ENCODE measurements around the gene SSH2. TPM values are rescaled to one million over a fixed set of nuclear protein-coding genes. Genes with fewer than 3 reads are reported as not detected.

SSH2 gene
- total RNA-seq, 4 donors from 2014 or later = 140 to 241 (median 172) TPM

DNA sequence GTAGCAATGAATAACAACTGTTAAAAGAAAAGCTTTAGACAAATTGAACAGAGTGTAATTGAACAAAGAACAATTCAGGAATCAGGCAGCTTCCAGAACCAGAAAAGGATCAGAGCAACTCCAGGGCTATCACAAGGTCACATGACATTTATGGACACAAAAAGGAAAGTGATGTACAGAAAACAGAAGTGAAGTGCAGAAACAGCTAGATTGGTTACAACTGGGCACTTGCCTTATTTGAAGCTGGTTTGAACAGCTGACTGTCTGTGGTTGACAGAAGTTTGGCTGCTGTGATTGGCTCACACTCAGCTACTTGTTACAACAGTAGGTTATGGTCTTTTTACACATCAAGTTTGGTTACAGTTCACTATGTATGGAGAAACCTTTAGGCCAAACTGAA is 26.2 kb upstream of the SSH2 start:
- intact Hi-C loops (cut with DNase I; ENCODE audit: low total_unique reads) (no loop called here), in situ Hi-C loops (cut with MboI; ENCODE audit: low sequenced_read_pairs in 4 of 4) (no loop called here)
- DNase-seq = no peak
- ATAC-seq = no peak
- TF ChIP-seq, protein P1, sequence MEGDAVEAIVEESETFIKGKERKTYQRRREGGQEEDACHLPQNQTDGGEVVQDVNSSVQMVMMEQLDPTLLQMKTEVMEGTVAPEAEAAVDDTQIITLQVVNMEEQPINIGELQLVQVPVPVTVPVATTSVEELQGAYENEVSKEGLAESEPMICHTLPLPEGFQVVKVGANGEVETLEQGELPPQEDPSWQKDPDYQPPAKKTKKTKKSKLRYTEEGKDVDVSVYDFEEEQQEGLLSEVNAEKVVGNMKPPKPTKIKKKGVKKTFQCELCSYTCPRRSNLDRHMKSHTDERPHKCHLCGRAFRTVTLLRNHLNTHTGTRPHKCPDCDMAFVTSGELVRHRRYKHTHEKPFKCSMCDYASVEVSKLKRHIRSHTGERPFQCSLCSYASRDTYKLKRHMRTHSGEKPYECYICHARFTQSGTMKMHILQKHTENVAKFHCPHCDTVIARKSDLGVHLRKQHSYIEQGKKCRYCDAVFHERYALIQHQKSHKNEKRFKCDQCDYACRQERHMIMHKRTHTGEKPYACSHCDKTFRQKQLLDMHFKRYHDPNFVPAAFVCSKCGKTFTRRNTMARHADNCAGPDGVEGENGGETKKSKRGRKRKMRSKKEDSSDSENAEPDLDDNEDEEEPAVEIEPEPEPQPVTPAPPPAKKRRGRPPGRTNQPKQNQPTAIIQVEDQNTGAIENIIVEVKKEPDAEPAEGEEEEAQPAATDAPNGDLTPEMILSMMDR (IDR thresholded peaks at IDR 0.05 in 4 of 5, conservative IDR thresholded peaks at IDR 0.05 in 1 of 5) = no peak
- no peak for TF ChIP-seq POLR2A (IDR thresholded peaks at IDR 0.05)
- no peaks in the 10 kb centered on the region for H3K4me1 ChIP-seq
- H3K9me3 ChIP-seq = no peaks in the 10 kb centered on the region
- no peaks in the 10 kb centered on the region for H3K27me3 ChIP-seq
- no peaks in the 10 kb centered on the region for H3K36me3 ChIP-seq
- no peak overlapping the region for H3K27ac ChIP-seq
- H3K4me3 ChIP-seq = no peak overlapping the region

DNA sequence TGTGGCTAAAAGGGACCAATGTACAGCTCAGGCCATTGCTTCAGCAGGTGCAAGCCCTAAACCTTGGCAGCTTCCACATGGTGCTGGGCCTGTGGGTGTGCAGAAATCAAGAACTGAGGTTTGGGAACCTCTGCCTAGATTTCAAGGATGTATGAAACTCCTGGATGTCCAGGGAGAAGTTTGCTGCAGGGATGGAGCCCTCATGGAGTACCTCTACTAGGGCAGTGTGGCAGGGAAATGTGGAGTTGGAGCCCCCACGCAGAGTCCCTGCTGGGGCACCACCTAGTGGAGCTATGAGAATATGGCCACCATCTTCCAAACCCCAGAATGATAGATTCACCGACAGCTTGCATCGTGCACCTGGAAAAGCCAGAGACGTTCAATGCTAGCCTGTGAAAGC is 24.4 kb upstream of the SSH2 start:
- H3K27me3 ChIP-seq = no peaks in the 10 kb centered on the region
- no peaks in the 10 kb centered on the region for H3K9me3 ChIP-seq
- in situ Hi-C loops (cut with MboI; ENCODE audit: low sequenced_read_pairs in 4 of 4) = no loop called here

DNA sequence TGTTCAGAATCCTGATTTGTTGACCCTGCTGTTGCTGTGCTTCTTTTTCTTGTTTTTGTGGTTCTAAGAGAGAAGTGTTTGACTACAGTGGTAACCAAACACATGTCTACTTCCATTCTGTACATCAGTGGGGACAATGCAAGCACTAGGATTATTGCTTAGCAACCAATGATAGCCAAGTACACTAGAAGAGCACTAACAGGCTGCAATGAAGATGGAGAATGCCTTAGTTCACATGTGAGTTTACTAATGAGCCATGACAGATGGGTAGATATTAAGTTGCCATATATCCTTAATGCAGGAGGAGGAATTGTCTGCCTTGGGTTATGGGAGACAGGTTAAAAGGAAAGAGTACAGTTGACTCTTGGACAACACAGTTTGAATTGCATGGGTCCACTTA is 19.7 kb upstream of the SSH2 start:
- Histone ChIP-seq H3K4me3 (no peak overlapping the region), H3K27me3 (no peaks in the 10 kb centered on the region), H3K4me1 (no peaks in the 10 kb centered on the region), H3K27ac (no peak overlapping the region), H3K36me3 (no peaks in the 10 kb centered on the region), H3K9me3 (no peaks in the 10 kb centered on the region)
- intact Hi-C loops (cut with DNase I; ENCODE audit: low total_unique reads) = no loop called here
- ATAC-seq = no peak
- TF ChIP-seq, protein P1 (IDR thresholded peaks at IDR 0.05 in 4 of 5, conservative IDR thresholded peaks at IDR 0.05 in 1 of 5) = no peak
- no peak for TF ChIP-seq POLR2A (IDR thresholded peaks at IDR 0.05)
- in situ Hi-C loops (cut with MboI; ENCODE audit: low sequenced_read_pairs in 4 of 4) = loop anchor here (25.0 kb wide), 3 partner anchors 337 to 387 kb away; partner anchors contain the start of genes CORO6 (in 2 of the 4), ABHD15 (in 1 of the 4), ANKRD13B (in 1 of the 4) and GIT1 (in 1 of the 4)
- no peak for DNase-seq

More for the DNA sequence above, 24.4 kb upstream of the SSH2 start:
- Histone ChIP-seq H3K27ac (no peak overlapping the region), H3K36me3 (no peaks in the 10 kb centered on the region), H3K4me1 (no peaks in the 10 kb centered on the region), H3K4me3 (no peak overlapping the region)
- intact Hi-C loops (cut with DNase I; ENCODE audit: low total_unique reads) = no loop called here
- TF ChIP-seq, protein P1 (IDR thresholded peaks at IDR 0.05 in 4 of 5, conservative IDR thresholded peaks at IDR 0.05 in 1 of 5) = no peak
- TF ChIP-seq POLR2A (IDR thresholded peaks at IDR 0.05) = no peak
- ATAC-seq (no peak), DNase-seq (no peak)

DNA sequence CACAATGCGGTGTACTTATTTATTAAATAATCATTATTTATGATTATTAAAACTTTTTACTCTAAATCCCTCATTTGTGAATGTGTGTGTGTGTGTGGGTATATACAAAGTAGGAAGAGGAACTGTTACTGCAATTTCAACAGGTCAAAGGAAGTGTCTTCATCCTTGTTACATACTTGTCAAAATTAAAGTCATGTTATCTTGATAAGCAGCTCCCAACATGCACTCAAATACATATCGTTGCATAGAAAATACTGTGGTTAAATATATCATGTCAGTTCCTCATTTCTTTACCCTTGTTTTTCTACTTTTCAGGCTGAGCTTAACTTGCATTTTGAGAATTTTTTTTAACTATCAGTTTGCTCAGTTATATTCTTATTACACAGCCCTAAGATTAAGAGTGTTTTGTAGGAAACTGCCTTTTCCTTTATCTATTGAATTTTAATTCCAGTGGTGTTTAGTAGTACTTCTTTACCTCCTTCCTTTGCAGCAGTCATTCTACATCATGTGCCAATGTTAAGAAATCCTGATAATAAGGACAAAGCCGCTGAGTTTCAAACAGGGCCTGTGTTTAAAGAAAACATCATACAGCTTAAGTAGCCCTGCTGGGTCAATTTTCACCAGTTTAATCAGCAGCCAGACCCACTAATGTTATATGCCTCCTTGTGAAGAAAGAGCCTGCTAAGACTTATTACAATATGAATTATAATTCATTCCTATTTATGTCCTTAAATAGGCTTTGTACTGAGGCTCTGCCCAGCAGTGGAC is 18.6 kb upstream of the SSH2 start:
- Histone ChIP-seq H3K4me1 (no peaks in the 10 kb centered on the region), H3K36me3 (no peaks in the 10 kb centered on the region), H3K4me3 (no peak overlapping the region), H3K27me3 (no peaks in the 10 kb centered on the region), H3K9me3 (no peaks in the 10 kb centered on the region), H3K27ac (no peak overlapping the region)
- no peak for DNase-seq
- in situ Hi-C loops (cut with MboI; ENCODE audit: low sequenced_read_pairs in 4 of 4) (loop anchor here (25.0 kb wide), 3 partner anchors 336 to 386 kb away; partner anchors contain the start of genes CORO6 (in 2 of the 4), ABHD15 (in 1 of the 4), ANKRD13B (in 1 of the 4) and GIT1 (in 1 of the 4)), intact Hi-C loops (cut with DNase I; ENCODE audit: low total_unique reads) (no loop called here)
- ATAC-seq = no peak
- TF ChIP-seq POLR2A (IDR thresholded peaks at IDR 0.05) = no peak
- TF ChIP-seq, protein P1 (IDR thresholded peaks at IDR 0.05 in 4 of 5, conservative IDR thresholded peaks at IDR 0.05 in 1 of 5) = no peak
